HCT116 (cell line): ENCODE measurements around the gene RNH1. TPM values are rescaled to one million over a fixed set of nuclear protein-coding genes. Genes with fewer than 3 reads are reported as not detected.

Experiments used
- ATAC-seq: fragments of 200-7000 bp; cut with Tn5 transposase; 2 replicates; pipeline ENCODE4 v1.9.1; 2020; ENCODE audit warnings: mild to moderate bottlenecking, moderate library complexity
- BruUV-seq: library from RNA; stranded (reverse); fragments of 400-500 nt; replicated peaks from 2 replicates; lab custom pipeline; 2021; lab: Mats Ljungman, UMichigan
- CTCF ChIA-PET: fragments of 300-600 bp; sonication (Branson Sonifier 250); formaldehyde crosslinking; loops from one replicate; lab custom pipeline; 2021; ENCODE audit warnings: antibody characterized with exemption; lab: Charles Lee
- POLR2A ChIA-PET: fragments of 300-600, 350-600 bp; sonication (Branson Sonifier 250); formaldehyde crosslinking; loops from one replicate; lab custom pipeline; 2021; ENCODE audit warnings: antibody characterized with exemption; lab: Charles Lee
- RAD21 ChIA-PET, 2 experiments: fragments of 300-600 bp; sonication (Branson Sonifier 250); formaldehyde crosslinking; loops; one replicate each; lab custom pipeline; 2023; ENCODE audit warnings: low total read pairs in 2 of 2; ENCODE audit not compliant: uncharacterized antibody in 2 of 2, unreplicated experiment in 2 of 2, low non-redundant PET in 1 of 2; lab: Charles Lee
- DNase-seq: peaks from one replicate; pipeline ENCODE4 v3.0.0-alpha.2; 2010; ENCODE audit warnings: low read depth, low spot score
- H2AFZ ChIP-seq: fragments of 200-600 bp; shearing (Covaris generic), sonication (generic); 2 replicates; pipeline ENCODE4 v1.6.1; 2017; ENCODE audit warnings: low read depth, mixed run types, mixed read lengths, antibody characterized with exemption, low read length; ENCODE audit not compliant: poor library complexity, severe bottlenecking
- H3K27ac ChIP-seq: 2 replicates; pipeline ENCODE4 v1.5.1; 2012; ENCODE audit warnings: low read depth, low read length
- H3K27me3 ChIP-seq: fragments of 200-600 bp; sonication (generic); 2 replicates; pipeline ENCODE4 v1.6.1; 2016; ENCODE audit warnings: mixed run types, low read length, mixed read lengths; ENCODE audit not compliant: insufficient read depth
- H3K36me3 ChIP-seq, 2 experiments: fragments of 200-500 bp in 1 of 2; fragments of 200-600 bp in 1 of 2; sonication (Bioruptor generic) in 1 of 2; sonication (generic) in 1 of 2; 2 replicates each; pipeline versions ENCODE4 v1.5.1 to v1.6.1; 2014 to 2016; ENCODE audit warnings: low read length in 2 of 2, inconsistent platforms in 1 of 2, mixed read lengths in 1 of 2, mixed run types in 1 of 2; ENCODE audit not compliant: insufficient read depth in 2 of 2, control insufficient read depth in 1 of 2
- H3K4me1 ChIP-seq, 2 experiments: fragments of 200-600 bp in 1 of 2; sonication (generic) in 1 of 2; 2 replicates each; pipeline versions ENCODE4 v1.5.1 to v1.6.1; 2012 to 2017; ENCODE audit warnings: low read length in 2 of 2, inconsistent platforms in 1 of 2, mild to moderate bottlenecking in 1 of 2, mixed read lengths in 1 of 2, mixed run types in 1 of 2, moderate library complexity in 1 of 2; ENCODE audit not compliant: insufficient read depth in 2 of 2, control insufficient read depth in 1 of 2
- H3K4me2 ChIP-seq: fragments of 200-600 bp; sonication (generic); 2 replicates; pipeline ENCODE4 v1.6.1; 2017; ENCODE audit warnings: mixed run types, low read length, mixed read lengths
- H3K4me3 ChIP-seq, 2 experiments: fragments of 200-600 bp in 1 of 2; sonication (generic) in 1 of 2; replicated peaks in 1 of 2; 2 replicates each; pipeline ENCODE4 v1.5.1; 2011 to 2016; ENCODE audit warnings: low read length in 2 of 2, control low read depth in 1 of 2, low read depth in 1 of 2, mild to moderate bottlenecking in 1 of 2, mixed read lengths in 1 of 2, mixed run types in 1 of 2
- H3K79me2 ChIP-seq: fragments of 200-600 bp; sonication (generic); 2 replicates; pipeline ENCODE4 v1.6.1; 2017; ENCODE audit warnings: mild to moderate bottlenecking, mixed run types, low read length, moderate library complexity, mixed read lengths; ENCODE audit not compliant: insufficient read depth
- H3K9ac ChIP-seq: fragments of 200-600 bp; sonication (generic); 2 replicates; pipeline ENCODE4 v1.6.1; 2016; ENCODE audit warnings: low read length, mixed read lengths
- H3K9me2 ChIP-seq: fragments of 200-600 bp; sonication (generic), shearing (Covaris generic); 2 replicates; pipeline ENCODE4 v1.6.1; 2017; ENCODE audit warnings: mixed run types, mild to moderate bottlenecking, moderate library complexity; ENCODE audit not compliant: insufficient read depth
- H3K9me3 ChIP-seq, 2 experiments: fragments of 200-500 bp in 1 of 2; fragments of 200-600 bp in 1 of 2; sonication (Bioruptor generic) in 1 of 2; sonication (generic) in 1 of 2; 2 replicates each; pipeline ENCODE4 v1.6.1; 2014 to 2017; ENCODE audit warnings: low read length in 2 of 2, mixed read lengths in 2 of 2, inconsistent platforms in 1 of 2, low read depth in 1 of 2, mild to moderate bottlenecking in 1 of 2, mixed run types in 1 of 2, moderate library complexity in 1 of 2; ENCODE audit not compliant: control insufficient read depth in 1 of 2, insufficient read depth in 1 of 2
- H4K20me1 ChIP-seq: fragments of 200-600 bp; sonication (generic), shearing (Covaris generic); 2 replicates; pipeline ENCODE4 v1.6.1; 2017; ENCODE audit warnings: mixed run types, mild to moderate bottlenecking, moderate library complexity; ENCODE audit not compliant: insufficient read depth
- ATF3 ChIP-seq: IDR thresholded peaks from 2 replicates; pipeline ENCODE4 v1.6.1; 2012
- CBX3 ChIP-seq: IDR thresholded peaks from 2 replicates; pipeline ENCODE4 v1.6.1; 2012; ENCODE audit warnings: low read depth
- CEBPB ChIP-seq: IDR thresholded peaks from 2 replicates; pipeline ENCODE4 v1.6.1; 2012; ENCODE audit warnings: low read depth
- CTCF ChIP-seq, 3 experiments: fragments of 200-600 bp in 1 of 3; sonication (generic) in 1 of 3; IDR thresholded peaks in 2 of 3; conservative IDR thresholded peaks in 1 of 3; 2 replicates each; pipeline ENCODE4 v1.5.1; 2012 to 2017; ENCODE audit warnings: low read depth in 2 of 3, low read length in 2 of 3, antibody characterized with exemption in 1 of 3, borderline replicate concordance in 1 of 3, control low read depth in 1 of 3, mild to moderate bottlenecking in 1 of 3, mixed read lengths in 1 of 3, mixed run types in 1 of 3, moderate library complexity in 1 of 3; ENCODE audit not compliant: insufficient read depth in 1 of 3
- EZH2 ChIP-seq: fragments of 200-600 bp; sonication (generic); IDR thresholded peaks from 2 replicates; pipeline ENCODE4 v1.6.1; 2017; ENCODE audit warnings: antibody characterized with exemption, mixed run types
- EZH2phosphoT487 ChIP-seq: fragments of 200-600 bp; IDR thresholded peaks from 2 replicates; pipeline ENCODE4 v1.6.1; 2018; ENCODE audit warnings: antibody characterized with exemption, borderline replicate concordance
- FOSL1 ChIP-seq: IDR thresholded peaks from 2 replicates; pipeline ENCODE4 v1.6.1; 2012; ENCODE audit warnings: low read depth
- JUND ChIP-seq: IDR thresholded peaks from 2 replicates; pipeline ENCODE4 v1.6.1; 2012
- MAX ChIP-seq: IDR thresholded peaks from 2 replicates; pipeline ENCODE4 v1.6.1; 2012
- POLR2A ChIP-seq: IDR thresholded peaks from 2 replicates; pipeline ENCODE4 v1.7.0; 2011; ENCODE audit warnings: borderline replicate concordance; ENCODE audit not compliant: insufficient read depth, insufficient read length; ENCODE audit errors: extremely low read depth
- SP1 ChIP-seq: IDR thresholded peaks from 2 replicates; pipeline ENCODE4 v1.6.1; 2012; ENCODE audit warnings: low read depth
- TCF7L2 ChIP-seq: IDR thresholded peaks from 2 replicates; pipeline ENCODE4 v1.7.0; 2011; ENCODE audit warnings: borderline replicate concordance, inconsistent platforms; ENCODE audit not compliant: insufficient read depth, insufficient read length; ENCODE audit errors: extremely low read depth
- ZBTB33 ChIP-seq: IDR thresholded peaks from 2 replicates; pipeline ENCODE4 v1.6.1; 2011; ENCODE audit warnings: mild to moderate bottlenecking, low read length, moderate library complexity; ENCODE audit not compliant: insufficient replicate concordance; ENCODE audit errors: extremely low read depth
- ZNF274 ChIP-seq: fragments of 200-500 bp; sonication (Bioruptor generic); IDR thresholded peaks from 2 replicates; pipeline ENCODE4 v1.6.1; 2014; ENCODE audit warnings: mild to moderate bottlenecking, low read depth, low read length, inconsistent platforms
- intact Hi-C: fragments of 100-400 bp; cut with micrococcal nuclease; formaldehyde crosslinking; loops from 2 replicates; pipeline ENCODE4 v1.10.0; 2022
- total RNA-seq: library from RNA; stranded (reverse); gene quantifications from one replicate; pipeline ENCODE4 v1.2.1, GENCODE V29; 2021; ENCODE audit not compliant: unreplicated experiment

RNH1 gene
- total RNA-seq, 1 experiment from 2014 or later, result 120 TPM

GRCh38 chr11:486189-486588 lies 20.9 kb downstream of the RNH1 start:
- ATAC-seq (no peak), DNase-seq (no peak)
- no peak for TF ChIP-seq ZBTB33
- no peak for TF ChIP-seq CEBPB
- TF ChIP-seq SP1, result no peak
- TF ChIP-seq POLR2A, result no peak
- TF ChIP-seq EZH2phosphoT487, result no peak
- no peak for TF ChIP-seq MAX
- no peak for TF ChIP-seq CTCF (IDR thresholded peaks at IDR 0.05 in 2 of 3, conservative IDR thresholded peaks at IDR 0.05 in 1 of 3; ENCODE audit: borderline replicate concordance in 1 of 3, insufficient read depth in 1 of 3, low read depth in 2 of 3, low read length in 2 of 3)
- no peak for TF ChIP-seq FOSL1
- TF ChIP-seq JUND, result no peak
- no peak for TF ChIP-seq EZH2
- TF ChIP-seq CBX3, result no peak
- TF ChIP-seq ZNF274, result no peak
- no peak for TF ChIP-seq ATF3
- no peak for TF ChIP-seq TCF7L2
- H4K20me1 ChIP-seq, result no peaks in the 10 kb centered on the region
- H3K9me3 ChIP-seq, result no peaks in the 10 kb centered on the region
- H3K4me2 ChIP-seq, result no peak overlapping the region
- no peak overlapping the region for H3K9ac ChIP-seq
- ChIA-PET CTCF (no interaction called here), POLR2A (no interaction called here), RAD21 (no interaction called here)
- H3K4me3 ChIP-seq, result no peak overlapping the region
- no peaks in the 10 kb centered on the region for H3K9me2 ChIP-seq
- no peak overlapping the region for H2AFZ ChIP-seq
- no peaks in the 10 kb centered on the region for H3K36me3 ChIP-seq
- no peaks in the 10 kb centered on the region for H3K27me3 ChIP-seq
- H3K79me2 ChIP-seq, result peaks cover 24% of the 10 kb centered on the region
- BruUV-seq, result no TSS peak
- no peaks in the 10 kb centered on the region for H3K4me1 ChIP-seq
- H3K27ac ChIP-seq, result no peak overlapping the region
- intact Hi-C loops, result no loop called here
